Parathyroid adenoma (tissue), 2 donors: ENCODE measurements around the gene RHOJ.

Source experiments
- H2AFZ ChIP-seq: fragments of 300-600 bp; sonication (generic); one replicate; pipeline ENCODE4 v1.7.0; 2017; ENCODE audit warnings: antibody characterized with exemption, mild to moderate bottlenecking
- H3K27ac ChIP-seq: fragments of 300-600 bp; sonication (generic); one replicate; pipeline ENCODE4 v1.7.0; 2017
- H3K27me3 ChIP-seq: fragments of 300-600 bp; sonication (generic); one replicate; pipeline ENCODE4 v1.7.0; 2017; ENCODE audit warnings: low read length; ENCODE audit not compliant: control insufficient read depth, insufficient read depth
- H3K36me3 ChIP-seq: fragments of 300-600 bp; sonication (generic); one replicate; pipeline ENCODE4 v1.7.0; 2017; ENCODE audit warnings: low read length; ENCODE audit not compliant: control insufficient read depth, insufficient read depth
- H3K4me1 ChIP-seq: fragments of 300-600 bp; sonication (generic); one replicate; pipeline ENCODE4 v1.7.0; 2017; ENCODE audit warnings: control low read depth
- H3K4me2 ChIP-seq: fragments of 300-600 bp; sonication (generic); one replicate; pipeline ENCODE4 v1.7.0; 2017; ENCODE audit warnings: low read length
- H3K4me3 ChIP-seq: fragments of 300-600 bp; sonication (generic); one replicate; pipeline ENCODE4 v1.7.0; 2017; ENCODE audit warnings: low read depth, low read length
- H3K79me2 ChIP-seq: fragments of 300-600 bp; sonication (generic); one replicate; pipeline ENCODE4 v1.7.0; 2017; ENCODE audit warnings: control low read depth
- H3K9ac ChIP-seq: fragments of 300-600 bp; sonication (generic); one replicate; pipeline ENCODE4 v1.7.0; 2017; ENCODE audit warnings: mild to moderate bottlenecking
- H3K9me3 ChIP-seq: fragments of 300-600 bp; sonication (generic); one replicate; pipeline ENCODE4 v1.7.0; 2017; ENCODE audit warnings: low read length; ENCODE audit not compliant: control insufficient read depth
- CTCF ChIP-seq: fragments of 300-600 bp; sonication (generic); IDR thresholded peaks from one replicate; pipeline ENCODE4 v1.7.0; 2017; ENCODE audit warnings: antibody characterized with exemption, mild to moderate bottlenecking
- donor health status: primary hyperparathyroidism.

The RHOJ gene

GRCh38 chr14:63266106-63266505, 61.9 kb downstream of the RHOJ start:
- H3K4me2 ChIP-seq, result no peak overlapping the region
- H3K36me3 ChIP-seq, result no peaks in the 10 kb centered on the region
- no peak overlapping the region for H3K9ac ChIP-seq
- H3K27me3 ChIP-seq, result no peaks in the 10 kb centered on the region
- H3K9me3 ChIP-seq, result no peaks in the 10 kb centered on the region
- H3K4me3 ChIP-seq, result no peak overlapping the region
- H3K79me2 ChIP-seq, result no peaks in the 10 kb centered on the region
- no peak for TF ChIP-seq CTCF
- H3K4me1 ChIP-seq, result no peaks in the 10 kb centered on the region
- H3K27ac ChIP-seq, result no peak overlapping the region
- H2AFZ ChIP-seq, result no peak overlapping the region

GRCh38 chr14:63267171-63267570, 62.9 kb downstream of the RHOJ start:
- no peak for TF ChIP-seq CTCF
- no peaks in the 10 kb centered on the region for H3K4me1 ChIP-seq
- H3K4me3 ChIP-seq, result no peak overlapping the region
- no peaks in the 10 kb centered on the region for H3K79me2 ChIP-seq
- H3K9me3 ChIP-seq, result no peaks in the 10 kb centered on the region
- H3K27ac ChIP-seq, result no peak overlapping the region
- no peak overlapping the region for H3K4me2 ChIP-seq
- H2AFZ ChIP-seq, result no peak overlapping the region
- no peaks in the 10 kb centered on the region for H3K27me3 ChIP-seq
- H3K36me3 ChIP-seq, result no peaks in the 10 kb centered on the region
- H3K9ac ChIP-seq, result no peak overlapping the region

GRCh38 chr14:63268771-63269170, 64.5 kb downstream of the RHOJ start:
- no peaks in the 10 kb centered on the region for H3K4me1 ChIP-seq

GRCh38 chr14:63269561-63270225, 65.5 kb downstream of the RHOJ start:
- TF ChIP-seq CTCF, result no peak
- H3K4me3 ChIP-seq, result no peak overlapping the region
- no peaks in the 10 kb centered on the region for H3K36me3 ChIP-seq
- H3K4me1 ChIP-seq, result no peaks in the 10 kb centered on the region
- H3K9ac ChIP-seq, result no peak overlapping the region
- H3K4me2 ChIP-seq, result no peak overlapping the region
- H2AFZ ChIP-seq, result no peak overlapping the region
- no peaks in the 10 kb centered on the region for H3K27me3 ChIP-seq
- H3K9me3 ChIP-seq, result no peaks in the 10 kb centered on the region
- no peak overlapping the region for H3K27ac ChIP-seq
- no peaks in the 10 kb centered on the region for H3K79me2 ChIP-seq

More at GRCh38 chr14:63268771-63269170, 64.5 kb downstream of the RHOJ start:
- Histone ChIP-seq H3K4me2 (no peak overlapping the region), H3K9me3 (no peaks in the 10 kb centered on the region), H3K79me2 (no peaks in the 10 kb centered on the region), H3K27me3 (no peaks in the 10 kb centered on the region), H3K27ac (no peak overlapping the region), H3K9ac (no peak overlapping the region), H2AFZ (no peak overlapping the region), H3K36me3 (no peaks in the 10 kb centered on the region), H3K4me3 (no peak overlapping the region)
- no peak for TF ChIP-seq CTCF

DNA sequence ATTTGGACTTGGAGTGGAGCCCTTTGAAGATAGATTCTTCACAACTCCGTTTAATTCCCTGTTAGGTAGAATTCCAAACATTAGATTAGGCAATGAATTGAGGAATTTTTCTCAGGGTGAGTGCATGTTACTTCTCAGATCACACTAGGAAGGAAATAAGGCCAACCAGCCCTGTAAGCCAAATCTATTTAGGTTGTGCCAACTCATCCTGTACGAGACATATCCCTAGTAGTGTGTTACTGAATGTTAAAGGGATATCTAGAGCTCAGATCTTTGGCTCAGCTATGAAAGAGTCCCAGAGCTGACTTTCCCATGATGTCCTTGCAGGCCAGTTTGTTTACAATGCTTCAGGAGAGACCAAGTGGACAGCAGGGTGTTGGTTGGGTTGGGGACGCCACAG, 68.9 kb downstream of the RHOJ start:
- no peak overlapping the region for H3K27ac ChIP-seq

More for the DNA sequence above, 68.9 kb downstream of the RHOJ start:
- Histone ChIP-seq H3K27me3 (no peaks in the 10 kb centered on the region), H3K9me3 (no peaks in the 10 kb centered on the region), H3K9ac (no peak overlapping the region), H3K4me1 (no peaks in the 10 kb centered on the region), H3K4me3 (no peak overlapping the region), H3K79me2 (no peaks in the 10 kb centered on the region), H2AFZ (no peak overlapping the region), H3K36me3 (no peaks in the 10 kb centered on the region), H3K4me2 (no peak overlapping the region)
- no peak for TF ChIP-seq CTCF
